Left forelimb (tissue), 1 donor: ENCODE data around the gene COMP.

Source experiments
- DNase-seq: peaks from one replicate; pipeline ENCODE4 v3.0.0-alpha.2; 2018; ENCODE audit warnings: low spot score

The COMP gene

GRCh38 chr19:18782559-18783225 is 8.4 kb downstream of the COMP start:
- no peak for DNase-seq

- no peak for DNase-seq
These were observed 9.1 kb downstream of the COMP start for GRCh38 chr19:18781885-18782527.

- no peak for DNase-seq
These were observed 10.0 kb downstream of the COMP start for GRCh38 chr19:18781047-18781600.

- no peak for DNase-seq
These were observed 10.5 kb downstream of the COMP start for GRCh38 chr19:18780631-18781030.

- DNase-seq, result no peak
These were observed 11.0 kb downstream of the COMP start for GRCh38 chr19:18780081-18780480.

GRCh38 chr19:18778826-18779495 is 12.1 kb downstream of the COMP start:
- no peak for DNase-seq

GRCh38 chr19:18778076-18778389 is 13.1 kb downstream of the COMP start:
- DNase-seq, result no peak

- no peak for DNase-seq
These were observed 13.6 kb downstream of the COMP start for GRCh38 chr19:18777301-18778075.

- DNase-seq, result no peak
These were observed 14.4 kb downstream of the COMP start for GRCh38 chr19:18776736-18777135.

GRCh38 chr19:18776288-18776594 is 14.9 kb downstream of the COMP start:
- DNase-seq, result no peak

GRCh38 chr19:18775586-18776287 is 15.4 kb downstream of the COMP start:
- DNase-seq, result no peak

- no peak for DNase-seq
These were observed 16.2 kb downstream of the COMP start for GRCh38 chr19:18774782-18775444.

GRCh38 chr19:18774107-18774506 is 17.0 kb downstream of the COMP start:
- DNase-seq, result no peak

GRCh38 chr19:18773682-18774081 is 17.4 kb downstream of the COMP start:
- no peak for DNase-seq

GRCh38 chr19:18772620-18773587 is 18.2 kb downstream of the COMP start:
- no peak for DNase-seq

- DNase-seq, result no peak
These were observed 19.5 kb downstream of the COMP start for GRCh38 chr19:18771328-18772242.

GRCh38 chr19:18770663-18771327 is 20.3 kb downstream of the COMP start:
- DNase-seq, result no peak

GRCh38 chr19:18769989-18770528 is 21.0 kb downstream of the COMP start:
- no peak for DNase-seq
